ENCODE data around the gene PC. TPM values are rescaled to one million over a fixed set of nuclear protein-coding genes. Genes with fewer than 3 reads are reported as not detected.

PC gene
- total RNA-seq, 6 donors from 2014 or later: 5.0 to 49.9 (median 20.9) TPM

DNA sequence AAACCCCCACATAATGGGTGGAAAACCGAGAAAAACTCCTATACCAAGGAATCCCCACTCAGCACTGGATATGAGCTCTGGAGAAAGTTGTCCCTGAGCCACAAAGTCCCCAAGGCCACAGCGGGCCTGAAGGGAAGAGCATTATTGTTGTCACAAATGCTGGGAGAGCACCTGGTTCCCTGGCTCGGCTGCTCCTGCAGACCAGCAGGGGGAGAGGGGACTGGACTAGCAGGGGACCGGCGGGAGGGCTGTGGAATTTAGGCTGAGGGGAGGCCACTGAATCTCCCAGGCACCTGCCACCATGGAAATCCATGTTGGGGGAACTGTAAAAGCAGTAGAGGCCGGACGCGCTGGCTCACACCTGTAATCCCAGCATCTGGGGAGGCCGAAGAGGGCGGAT is 7.0 kb downstream of the PC start:
- Histone ChIP-seq H3K4me3 (no peak overlapping the region), H3K9me3 (no peaks in the 10 kb centered on the region), H3K27me3 (no peaks in the 10 kb centered on the region), H3K27ac (no peak overlapping the region), H3K4me1 (no peaks in the 10 kb centered on the region), H3K36me3 (no peaks in the 10 kb centered on the region)
- no peak for ATAC-seq (ENCODE audit: low FRiP score in 2 of 2)
- DNase-seq: no peak
- TF ChIP-seq POLR2A (IDR thresholded peaks at IDR 0.05) (no peak), CTCF (IDR thresholded peaks at IDR 0.05) (no peak), EP300 (IDR thresholded peaks at IDR 0.05) (no peak), POLR2AphosphoS5 (IDR thresholded peaks at IDR 0.05) (no peak)
- WGBS, 2 donors: 82 to 96% methylated on average over 10 of the region's 10 CpGs

DNA sequence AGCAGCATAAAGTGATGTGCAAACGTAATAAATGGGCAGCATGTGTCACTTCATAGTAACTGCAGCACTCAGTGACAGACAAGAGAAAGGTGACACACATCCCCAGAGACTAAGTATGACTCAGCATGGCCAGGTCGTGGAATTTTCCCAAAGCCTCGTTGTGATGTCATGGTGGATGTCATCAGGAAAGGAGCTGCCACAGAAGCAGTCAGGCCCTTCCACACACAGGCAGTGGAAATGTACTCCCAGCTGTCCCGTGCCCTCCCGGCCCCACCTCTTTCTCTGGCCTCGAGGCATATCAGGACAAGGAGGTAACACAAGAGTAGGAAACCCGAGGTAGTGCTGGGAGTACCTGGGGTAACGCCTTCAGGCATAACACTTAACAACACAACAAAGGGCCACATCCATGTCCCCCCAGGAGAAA is 8.1 kb downstream of the PC start:
- H3K4me3 ChIP-seq: no peak overlapping the region
- no peak for TF ChIP-seq EP300 (IDR thresholded peaks at IDR 0.05)
- no peak for TF ChIP-seq CTCF (IDR thresholded peaks at IDR 0.05)
- no peak for TF ChIP-seq POLR2A (IDR thresholded peaks at IDR 0.05)
- TF ChIP-seq POLR2AphosphoS5 (IDR thresholded peaks at IDR 0.05): no peak
- ATAC-seq (ENCODE audit: low FRiP score in 2 of 2): peak; percentile 28 to 59
- H3K9me3 ChIP-seq: no peaks in the 10 kb centered on the region
- H3K4me1 ChIP-seq: no peaks in the 10 kb centered on the region
- H3K27me3 ChIP-seq: no peaks in the 10 kb centered on the region
- 59 to 71% methylated on average over 8 of the region's 8 CpGs for WGBS, 2 donors
- no peak overlapping the region for H3K27ac ChIP-seq
- peak in 1 of 2 donors; percentile 42 for DNase-seq
- H3K36me3 ChIP-seq: no peaks in the 10 kb centered on the region

DNA sequence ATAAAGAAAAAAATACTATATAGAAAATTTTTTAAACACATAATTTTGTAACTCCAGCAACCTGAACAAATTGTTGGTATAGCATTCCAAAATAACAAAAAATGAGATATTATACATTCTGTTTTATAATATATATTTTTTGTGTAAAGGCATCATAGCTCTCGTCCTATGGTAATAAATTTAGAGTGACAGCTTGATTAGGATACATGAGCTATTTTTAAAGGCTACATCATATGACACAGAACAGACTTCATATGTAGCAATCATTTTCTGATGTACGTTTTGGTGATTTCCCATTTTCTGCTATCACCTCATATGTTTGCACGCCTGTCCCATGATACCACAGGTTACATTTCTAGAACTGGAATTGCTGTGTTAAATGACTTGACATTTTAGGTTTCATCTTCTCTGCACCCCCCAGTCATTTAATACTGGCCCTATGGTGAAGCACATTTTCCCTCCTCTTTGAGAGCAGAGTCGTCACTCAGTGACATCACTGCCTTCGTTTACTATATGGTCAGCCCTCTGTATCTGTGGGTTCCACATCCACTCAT is 19.5 kb downstream of the PC start:
- no peak overlapping the region for H3K27ac ChIP-seq
- DNase-seq (no peak), ATAC-seq (ENCODE audit: low FRiP score in 2 of 2) (no peak)
- WGBS, 2 donors: 88 to 90% methylated on average over 5 of the region's 5 CpGs
- no peaks in the 10 kb centered on the region for H3K36me3 ChIP-seq
- no peaks in the 10 kb centered on the region for H3K27me3 ChIP-seq
- H3K4me3 ChIP-seq: no peak overlapping the region
- no peaks in the 10 kb centered on the region for H3K9me3 ChIP-seq
- TF ChIP-seq POLR2A (IDR thresholded peaks at IDR 0.05): no peak
- TF ChIP-seq POLR2AphosphoS5 (IDR thresholded peaks at IDR 0.05): no peak
- no peak for TF ChIP-seq EP300 (IDR thresholded peaks at IDR 0.05)
- TF ChIP-seq CTCF (IDR thresholded peaks at IDR 0.05): no peak
- H3K4me1 ChIP-seq: no peaks in the 10 kb centered on the region

GRCh38 chr11:66937193-66937733 is 20.9 kb downstream of the PC start:
- Histone ChIP-seq H3K9me3 (no peaks in the 10 kb centered on the region), H3K27me3 (no peaks in the 10 kb centered on the region), H3K27ac (no peak overlapping the region), H3K4me3 (no peak overlapping the region), H3K4me1 (no peaks in the 10 kb centered on the region), H3K36me3 (no peaks in the 10 kb centered on the region)
- TF ChIP-seq EP300 (IDR thresholded peaks at IDR 0.05): no peak
- no peak for TF ChIP-seq POLR2A (IDR thresholded peaks at IDR 0.05)
- TF ChIP-seq CTCF (IDR thresholded peaks at IDR 0.05): no peak
- TF ChIP-seq POLR2AphosphoS5 (IDR thresholded peaks at IDR 0.05): no peak
- ATAC-seq (ENCODE audit: low FRiP score in 2 of 2) (no peak), DNase-seq (no peak)
- 84 to 95% methylated on average over 1 of the region's 1 CpG for WGBS, 2 donors

DNA sequence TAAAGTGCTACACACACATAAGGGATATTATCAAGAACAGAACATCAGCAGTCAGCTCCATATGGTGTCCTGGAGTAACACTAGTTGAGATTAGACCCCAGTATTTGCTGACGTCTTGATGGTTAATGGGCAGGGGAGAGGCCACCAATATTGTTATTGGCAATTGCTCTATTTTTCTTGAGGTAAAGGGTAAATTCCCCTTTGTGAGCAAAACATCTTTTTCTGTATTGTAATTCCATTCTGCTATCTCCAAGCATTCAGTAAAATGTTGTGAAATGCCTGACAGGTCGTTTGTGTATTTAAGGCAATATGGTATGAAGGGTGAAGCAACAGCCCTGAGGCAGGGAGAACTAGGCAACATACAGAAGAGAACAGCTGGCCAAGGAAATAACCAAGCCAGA is 21.9 kb downstream of the PC start:
- H3K9me3 ChIP-seq: no peaks in the 10 kb centered on the region
- WGBS, 2 donors: 60 to 69% methylated on average over 2 of the region's 2 CpGs
- no peak for ATAC-seq (ENCODE audit: low FRiP score in 2 of 2)
- no peak overlapping the region for H3K4me3 ChIP-seq
- TF ChIP-seq CTCF (IDR thresholded peaks at IDR 0.05): no peak
- TF ChIP-seq POLR2A (IDR thresholded peaks at IDR 0.05): no peak
- no peak for TF ChIP-seq POLR2AphosphoS5 (IDR thresholded peaks at IDR 0.05)
- no peak for TF ChIP-seq EP300 (IDR thresholded peaks at IDR 0.05)
- no peaks in the 10 kb centered on the region for H3K27me3 ChIP-seq
- H3K4me1 ChIP-seq: no peaks in the 10 kb centered on the region
- no peak for DNase-seq
- no peaks in the 10 kb centered on the region for H3K36me3 ChIP-seq
- no peak overlapping the region for H3K27ac ChIP-seq
